K562 (cell line): Measurements from ENCODE around the gene YKT6. TPM values are rescaled to one million over a fixed set of nuclear protein-coding genes. Genes with fewer than 3 reads are reported as not detected.
A peak's percentile ranks its signal among the peaks of the same experiment; 100 is the strongest.

Source experiments
- ATAC-seq: fragments of 200-7000 bp; cut with Tn5 transposase; 3 replicates; pipeline ENCODE4 v1.9.1; 2020; ENCODE audit warnings: moderate library complexity
- BruUV-seq: library from RNA; stranded (reverse); fragments of 400-500 nt; replicated peaks from 2 replicates; lab custom pipeline; 2021; lab: Mats Ljungman, UMichigan
- CTCF ChIA-PET: fragments of 300-600 bp; formaldehyde crosslinking; extraction: SDS; loops from one replicate; lab custom pipeline; 2021; ENCODE audit warnings: low intra/inter-chr PET ratio; lab: Yijun Ruan, JAX
- POLR2A ChIA-PET: fragments of 300-600, 350-650 bp; sonication (Branson Sonifier 250); formaldehyde crosslinking; extraction: SDS; loops from one replicate; lab custom pipeline; 2021; ENCODE audit warnings: antibody characterized with exemption, inconsistent platforms; lab: Yijun Ruan, JAX
- DNase-seq, 4 experiments: peaks; one replicate each; pipeline versions ENCODE4 v3.0.0 to v3.0.0-alpha.2; 2011 to 2018; ENCODE audit warnings: low spot score in 3 of 4, mixed read lengths in 3 of 4; ENCODE audit errors: extremely low read depth in 1 of 4
- FAIRE-seq: peaks from 2 replicates; lab custom pipeline; 2011; peaks lifted over from hg19 to GRCh38; lab: Jason Lieb, UNC
- H2AFZ ChIP-seq: 2 replicates; pipeline ENCODE4 v1.6.0; 2011; ENCODE audit warnings: low read depth, low read length, control low read depth, inconsistent platforms
- H3K27ac ChIP-seq: fragments of 200-600 bp; 3 replicates; pipeline ENCODE4 v1.8.0; 2011; ENCODE audit warnings: low read depth, mild to moderate bottlenecking, control low read depth, inconsistent platforms, low read length, moderate library complexity, mixed read lengths; ENCODE audit errors: extremely low read depth
- H3K27me3 ChIP-seq, 2 experiments: fragments of 300-600 bp in 1 of 2; 2 replicates in 1 of 2; 3 replicates in 1 of 2; pipeline versions ENCODE4 v1.6.0 to v1.8.0; 2011; ENCODE audit warnings: inconsistent platforms in 2 of 2, low read length in 2 of 2, mild to moderate bottlenecking in 1 of 2, mixed read lengths in 1 of 2, moderate library complexity in 1 of 2; ENCODE audit not compliant: control insufficient read depth in 2 of 2, insufficient read depth in 2 of 2
- H3K36me3 ChIP-seq: fragments of 300-600 bp; 3 replicates; pipeline ENCODE4 v1.8.0; 2011; ENCODE audit warnings: mild to moderate bottlenecking, low read length, inconsistent platforms; ENCODE audit not compliant: control insufficient read depth, insufficient read depth
- H3K4me1 ChIP-seq, 2 experiments: fragments of 200-600 bp in 1 of 2; replicated peaks in 1 of 2; 2 replicates in 1 of 2; 3 replicates in 1 of 2; pipeline versions ENCODE4 v1.5.1 to v1.8.0; 2011; ENCODE audit warnings: inconsistent platforms in 2 of 2, low read length in 2 of 2, mild to moderate bottlenecking in 1 of 2, mixed read lengths in 1 of 2, moderate library complexity in 1 of 2; ENCODE audit not compliant: control insufficient read depth in 2 of 2, insufficient read depth in 2 of 2
- H3K4me2 ChIP-seq: 2 replicates; pipeline ENCODE4 v1.6.1; 2011; ENCODE audit warnings: low read length, control low read depth, inconsistent platforms, mixed read lengths; ENCODE audit not compliant: insufficient read depth
- H3K4me3 ChIP-seq: fragments of 200-600 bp; sonication (generic), shearing (Covaris generic); 2 replicates; pipeline ENCODE4 v1.5.1; 2016; ENCODE audit warnings: control low read depth, inconsistent platforms
- H3K79me2 ChIP-seq: fragments of 200-600 bp; 3 replicates; pipeline ENCODE4 v1.8.0; 2011; ENCODE audit warnings: low read length, inconsistent platforms; ENCODE audit not compliant: control insufficient read depth, insufficient read depth
- H3K9ac ChIP-seq, 2 experiments: 2 replicates each; pipeline versions ENCODE4 v1.6.0 to v1.6.1; 2011; ENCODE audit warnings: low read depth in 2 of 2, low read length in 2 of 2, control low read depth in 1 of 2, inconsistent platforms in 1 of 2, mild to moderate bottlenecking in 1 of 2, mixed read lengths in 1 of 2; ENCODE audit not compliant: insufficient read depth in 1 of 2
- H3K9me1 ChIP-seq: one replicate; pipeline ENCODE4 v1.6.0; 2011; ENCODE audit warnings: inconsistent platforms, mild to moderate bottlenecking, low read length, moderate library complexity; ENCODE audit not compliant: control insufficient read depth, insufficient read depth
- H3K9me3 ChIP-seq: replicated peaks from 2 replicates; pipeline ENCODE4 v1.5.1; 2011; ENCODE audit warnings: low read depth, low read length, inconsistent platforms; ENCODE audit not compliant: control insufficient read depth, insufficient read depth
- H4K20me1 ChIP-seq: replicated peaks from 2 replicates; pipeline ENCODE4 v1.6.1; 2011; ENCODE audit warnings: low read length, inconsistent platforms, mixed read lengths; ENCODE audit not compliant: control insufficient read depth, insufficient read depth
- AFF1 ChIP-seq, 2 experiments: fragments of 450-650 bp; IDR thresholded peaks; 2 replicates each; pipeline ENCODE4 v1.6.1; 2018; ENCODE audit warnings: mild to moderate bottlenecking in 2 of 2, low read depth in 1 of 2; ENCODE audit not compliant: partially characterized antibody in 2 of 2
- CREM ChIP-seq: IDR thresholded peaks from 2 replicates; pipeline ENCODE4 v1.6.1; 2014; ENCODE audit warnings: antibody characterized with exemption, low read depth
- CTCF ChIP-seq, 3 experiments: IDR thresholded peaks in 2 of 3; conservative IDR thresholded peaks in 1 of 3; 2 replicates each; pipeline ENCODE4 v1.5.1; 2011 to 2012; ENCODE audit warnings: low read length in 3 of 3, mild to moderate bottlenecking in 3 of 3, control low read depth in 2 of 3, improper control_type of control experiment in 1 of 3, inconsistent platforms in 1 of 3, low read depth in 1 of 3, mixed read lengths in 1 of 3, moderate library complexity in 1 of 3; ENCODE audit not compliant: insufficient read depth in 2 of 3
- MTA3 ChIP-seq: fragments of 450-650 bp; formaldehyde crosslinking; IDR thresholded peaks from 2 replicates; pipeline ENCODE4 v1.6.1; 2017; ENCODE audit warnings: mild to moderate bottlenecking, borderline replicate concordance
- NFIC ChIP-seq: fragments of 450-650 bp; IDR thresholded peaks from 2 replicates; pipeline ENCODE4 v1.6.1; 2017; ENCODE audit warnings: mild to moderate bottlenecking, inconsistent platforms
- TARDBP ChIP-seq: fragments of 450-650 bp; IDR thresholded peaks from 2 replicates; pipeline ENCODE4 v1.6.1; 2016
- TEAD4 ChIP-seq, 2 experiments: sonication (generic) in 1 of 2; formaldehyde crosslinking in 1 of 2; IDR thresholded peaks; 2 replicates each; pipeline versions ENCODE4 v1.6.1 to v1.8.0; 2012 to 2022; ENCODE audit warnings: borderline replicate concordance in 1 of 2, inconsistent platforms in 1 of 2, low read length in 1 of 2, mild to moderate bottlenecking in 1 of 2, missing genetic modification reagents in 1 of 2
- ZNF124 ChIP-seq: sonication (generic); formaldehyde crosslinking; IDR thresholded peaks from 2 replicates; pipeline ENCODE4 v1.8.1; 2022; ENCODE audit warnings: missing genetic modification reagents
- ZNF780A ChIP-seq: fragments of 250-450 bp; sonication (Bioruptor Pico); IDR thresholded peaks from 2 replicates; pipeline ENCODE4 v1.5.0; 2021; ENCODE audit warnings: mild to moderate bottlenecking
- WGBS: fragments of 100-300 bp; shearing (Covaris generic); methylation state at CpG from one replicate; pipeline ENCODE4 v1.1.6; 2016; ENCODE audit warnings: low coverage, mixed read lengths; ENCODE audit not compliant: insufficient coverage; ENCODE audit errors: missing lambda C conversion rate; 5-methylcytosine and 5-hydroxymethylcytosine counted together
- in situ Hi-C: fragments of 300-500 bp; cut with MboI; formaldehyde crosslinking; loops from 4 replicates; pipeline ENCODE4 v1.15.0; 2018; ENCODE audit warnings: inconsistent platforms, mixed read lengths
- intact Hi-C: fragments of 100-400 bp; cut with micrococcal nuclease; formaldehyde crosslinking; loops from 2 replicates; pipeline ENCODE4 v1.14.2; 2022
- polyA plus RNA-seq, 8 experiments: library from polyadenylated mRNA; depleted of rRNA in 4 of 8; stranded (reverse) in 5 of 8; unstranded in 3 of 8; fragments of >200 nt; fragmentation: Nextera tagmentation in 2 of 8; fragmentation: Illumina TruSeq in 1 of 8; extraction: Ambion mirVana in 2 of 8; extraction: Trizol in 1 of 8; gene quantifications; 2 replicates each; pipeline versions ENCODE4 v1.2.1 to v1.2.3, GENCODE V29; 2011 to 2014; ENCODE audit warnings: inconsistent platforms in 1 of 8, missing spikeins in 1 of 8
- total RNA-seq, 7 experiments: library from RNA; depleted of rRNA in 6 of 7; stranded (reverse); fragments of >200 nt in 6 of 7; fragmentation: Illumina TruSeq in 2 of 7; extraction: Trizol in 2 of 7; gene quantifications; 2 replicates each; pipeline versions ENCODE4 v1.2.1 to v1.2.3, GENCODE V29; 2011 to 2021; ENCODE audit warnings: low replicate concordance in 1 of 7

YKT6 gene
- total and polyA plus RNA-seq, 9 of the 15 experiments (the other 6 are each of a cell fraction or from before 2014, with no cell fraction given) = 1.6 to 90.6 (median 75.1) TPM

- Histone ChIP-seq H3K36me3 (no peaks in the 10 kb centered on the region), H3K4me1 (peaks cover under 1 to 49% of the 10 kb centered on the region in 2 experiments; a peak in 3 of 5 replicates), H3K27me3 (no peaks in the 10 kb centered on the region), H3K9me1 (no peaks in the 10 kb centered on the region), H3K79me2 (no peaks in the 10 kb centered on the region), H3K9me3 (no peaks in the 10 kb centered on the region), H3K9ac (no peak overlapping the region), H4K20me1 (no peaks in the 10 kb centered on the region; the same call in 1 of the 2 replicates), H3K4me3 (no peak overlapping the region), H2AFZ (no peak overlapping the region), H3K27ac (no peak overlapping the region), H3K4me2 (no peak overlapping the region)
- ATAC-seq (no peak), DNase-seq (no peak), FAIRE-seq (no peak)
- WGBS = 43% methylated on average over 20 of the region's 22 CpGs
- TF ChIP-seq AFF1 (IDR thresholded peaks at IDR 0.05; ENCODE audit: low read depth in 1 of 2, partially characterized antibody in 2 of 2) (no peak), MTA3 (no peak), NFIC (peak; percentile 43), TARDBP (no peak), ZNF780A (CRISPR knock-in tag) (no peak), TEAD4 (IDR thresholded peaks at IDR 0.05; ENCODE audit: low read length) (no peak), TEAD4 (CRISPR knock-in tag; IDR thresholded peaks at IDR 0.05; ENCODE audit: borderline replicate concordance) (no peak), CTCF (IDR thresholded peaks at IDR 0.05 in 2 of 3, conservative IDR thresholded peaks at IDR 0.05 in 1 of 3; ENCODE audit: insufficient read depth in 2 of 3, low read depth in 1 of 3, low read length in 3 of 3) (0 out of 6 replicates have a peak, but pooled peaks of 1 of the 3 experiments have one; percentile 3), CREM (no peak), ZNF124 (CRISPR knock-in tag) (no peak)
- in situ Hi-C loops = no loop called here
- no TSS peak for BruUV-seq
- ChIA-PET CTCF (no interaction called here), POLR2A (no interaction called here)
- intact Hi-C loops = no loop called here
These were observed 47.5 kb upstream of the YKT6 start for GRCh38 chr7:44152971-44153947.
